ENCODE data around the gene METAP1D. TPM values are rescaled to one million over a fixed set of nuclear protein-coding genes. Genes with fewer than 3 reads are reported as not detected.

Gene METAP1D
- total RNA-seq, 1 experiment from 2014 or later: 4.7 TPM

GRCh38 chr2:171956135-171956825, 43.5 kb upstream of the METAP1D start (continued):
- no peak for TF ChIP-seq TCF7 (CRISPR knock-in tag; IDR thresholded peaks at IDR 0.05; ENCODE audit: low read depth)
- TF ChIP-seq ZBTB21 (CRISPR knock-in tag; IDR thresholded peaks at IDR 0.05; ENCODE audit: borderline replicate concordance): no peak
- TF ChIP-seq ZNF423 (CRISPR knock-in tag; IDR thresholded peaks at IDR 0.05): no peak
- TF ChIP-seq HMGXB4 (CRISPR knock-in tag; IDR thresholded peaks at IDR 0.05): no peak
- no peak for TF ChIP-seq ZNF425 (CRISPR knock-in tag; conservative IDR thresholded peaks at IDR 0.05)

- H3K27me3 Mint-ChIP-seq (ENCODE audit: low read depth): no peaks in the 10 kb centered on the region
- no peak for TF ChIP-seq TCF7 (CRISPR knock-in tag; IDR thresholded peaks at IDR 0.05; ENCODE audit: low read depth)
- no peak for TF ChIP-seq ETV6 (CRISPR knock-in tag; IDR thresholded peaks at IDR 0.05)
- TF ChIP-seq ELF4 (CRISPR knock-in tag; IDR thresholded peaks at IDR 0.05; ENCODE audit: low read depth): no peak
- TF ChIP-seq TEAD4 (CRISPR knock-in tag; IDR thresholded peaks at IDR 0.05): no peak
- TF ChIP-seq JAZF1 (CRISPR knock-in tag; IDR thresholded peaks at IDR 0.05): no peak
- DNase-seq (ENCODE audit: low spot score) (no peak), ATAC-seq (no peak)
- ChIA-PET CTCF (interaction anchor here (1.0 to 1.1 kb wide), 2 partner anchors 145 to 148 kb away, joined by 3 read pairs; partner anchors contain the start of gene DLX2), POLR2A (no interaction called here)
- H3K4me3 Mint-ChIP-seq: no peak overlapping the region
- peaks cover 4% of the 10 kb centered on the region for H3K4me1 Mint-ChIP-seq
- H3K9me3 Mint-ChIP-seq: no peaks in the 10 kb centered on the region
- H3K36me3 Mint-ChIP-seq: peaks cover 10% of the 10 kb centered on the region
- H3K27ac Mint-ChIP-seq: 0 out of 2 replicates have a peak overlapping the region, but pooled peaks have one; percentile 4
Observed at GRCh38 chr2:171957061-171957460, 42.7 kb upstream of the METAP1D start.

- Mint-ChIP-seq H3K4me3 (no peak overlapping the region), H3K36me3 (peaks cover 10% of the 10 kb centered on the region), H3K27ac (no peak overlapping the region), H3K9me3 (no peaks in the 10 kb centered on the region), H3K27me3 (ENCODE audit: low read depth) (no peaks in the 10 kb centered on the region), H3K4me1 (peaks cover 4% of the 10 kb centered on the region)
- DNase-seq (ENCODE audit: low spot score) (no peak), ATAC-seq (no peak)
- POLR2A ChIA-PET: no interaction called here
- CTCF ChIA-PET: no interaction called here
- TF ChIP-seq JUN (CRISPR knock-in tag; IDR thresholded peaks at IDR 0.05) (no peak), TEAD4 (CRISPR knock-in tag; IDR thresholded peaks at IDR 0.05) (no peak), E2F1 (CRISPR knock-in tag; IDR thresholded peaks at IDR 0.05) (no peak), ZNF396 (CRISPR knock-in tag; IDR thresholded peaks at IDR 0.05; ENCODE audit: borderline replicate concordance) (no peak)
Observed at GRCh38 chr2:171958475-171958874, 41.3 kb upstream of the METAP1D start.

- Mint-ChIP-seq H3K27ac (no peak overlapping the region), H3K27me3 (ENCODE audit: low read depth) (no peaks in the 10 kb centered on the region), H3K4me3 (no peak overlapping the region), H3K9me3 (no peaks in the 10 kb centered on the region), H3K36me3 (peaks cover 2% of the 10 kb centered on the region; the same call in 1 of the 2 replicates), H3K4me1 (peaks cover 4% of the 10 kb centered on the region)
- no peak for ATAC-seq
- no peak for DNase-seq (ENCODE audit: low spot score)
- ChIA-PET CTCF (no interaction called here), POLR2A (no interaction called here)
- no peak for TF ChIP-seq SOX15 (CRISPR knock-in tag; IDR thresholded peaks at IDR 0.05)
- no peak for TF ChIP-seq OVOL2 (CRISPR knock-in tag; IDR thresholded peaks at IDR 0.05; ENCODE audit: borderline replicate concordance)
Observed at GRCh38 chr2:171959998-171960397, 39.8 kb upstream of the METAP1D start.

Measured in WTC11 (cell line).